ENCODE measurements around the gene FAN1.
"Not testable (repeated sequence)": the region's sequence is repeated elsewhere in the genome, so short reads cannot be mapped to it uniquely, and the experiment has no call there.

The FAN1 gene

GRCh38 chr15:30903497-30904187, at the start of gene FAN1:
Gene FAN1 (plus strand): TSS chr15:30903915. CDS start chr15:30904664, 749 bp downstream.
- DNase-seq = peak; percentile 45 to 92 (median 82)

- DNase-seq = no peak
These were observed 44.4 kb upstream of the FAN1 start for GRCh38 chr15:30859091-30859874.

- DNase-seq = no peak
These were observed 38.5 kb upstream of the FAN1 start for GRCh38 chr15:30865257-30865656.

- DNase-seq = no peak
These were observed 33.0 kb upstream of the FAN1 start for GRCh38 chr15:30870681-30871080.

GRCh38 chr15:30872341-30872748, 31.4 kb upstream of the FAN1 start:
- DNase-seq = no peak

- no peak for DNase-seq
These were observed 26.6 kb upstream of the FAN1 start for GRCh38 chr15:30877070-30877469.

GRCh38 chr15:30878515-30878914, 25.2 kb upstream of the FAN1 start:
- DNase-seq = peak in 1 of 56 donors; percentile 14

- DNase-seq = no peak
These were observed 20.8 kb upstream of the FAN1 start for GRCh38 chr15:30882849-30883433.

GRCh38 chr15:30883666-30884065, 20.0 kb upstream of the FAN1 start:
- not testable (repeated sequence) for DNase-seq

- DNase-seq = no peak
These were observed 17.9 kb upstream of the FAN1 start for GRCh38 chr15:30885814-30886213.

- DNase-seq = peak in 9 of 56 donors; percentile 4 to 49 (median 20)
These were observed 14.5 kb upstream of the FAN1 start for GRCh38 chr15:30889196-30889595.

- DNase-seq = no peak
These were observed 8.1 kb upstream of the FAN1 start for GRCh38 chr15:30895461-30896210.

- no peak for DNase-seq
These were observed 7.5 kb upstream of the FAN1 start for GRCh38 chr15:30896211-30896606.

GRCh38 chr15:30901889-30902288, 1.8 kb upstream of the FAN1 start:
- no peak for DNase-seq

GRCh38 chr15:30904812-30905211, 1.1 kb downstream of the FAN1 start:
- DNase-seq = no peak

GRCh38 chr15:30905821-30906220, 2.1 kb downstream of the FAN1 start:
- DNase-seq = no peak

- no peak for DNase-seq
These were observed 2.7 kb downstream of the FAN1 start for GRCh38 chr15:30906366-30906765.

GRCh38 chr15:30913761-30914160, 10.0 kb downstream of the FAN1 start:
- no peak for DNase-seq

GRCh38 chr15:30917013-30917412, 13.3 kb downstream of the FAN1 start:
- DNase-seq = no peak

- no peak for DNase-seq
These were observed 14.0 kb downstream of the FAN1 start for GRCh38 chr15:30917675-30918074.

- no peak for DNase-seq
These were observed 14.7 kb downstream of the FAN1 start for GRCh38 chr15:30918366-30918765.

Data from amygdala (tissue), 56 donors.